ENCODE results near the gene CALM3. TPM values are rescaled to one million over a fixed set of nuclear protein-coding genes. Genes with fewer than 3 reads are reported as not detected.

CALM3 gene
- polyA plus RNA-seq, 1 of the 3 experiments (the other 2 are of a cell fraction), result 495 TPM

GRCh38 chr19:46621191-46622117 lies 20.3 kb downstream of the CALM3 start:
- TF ChIP-seq RAD21 (IDR thresholded peaks at IDR 0.05; ENCODE audit: low read length) (0 out of 2 replicates have a peak, but pooled peaks have one; percentile 7), CTCF (IDR thresholded peaks at IDR 0.05) (peak; percentile 27; the same call in 1 of the 2 replicates), FOXJ3 (CRISPR knock-in tag; IDR thresholded peaks at IDR 0.05) (peak; percentile 41; the same call in 1 of the 2 replicates), NFIC (IDR thresholded peaks at IDR 0.05; ENCODE audit: borderline replicate concordance) (no peak), TCF12 (IDR thresholded peaks at IDR 0.05) (no peak), MAX (IDR thresholded peaks at IDR 0.05; ENCODE audit: low read depth) (no peak), SMC3 (IDR thresholded peaks at IDR 0.05; ENCODE audit: low read depth, low read length) (no peak), JUND (IDR thresholded peaks at IDR 0.05) (no peak)
- WGBS (ENCODE audit: low lambda C conversion rate), result 72% methylated on average over 22 of the region's 32 CpGs
- Histone ChIP-seq H3K27me3 (ENCODE audit: insufficient read depth) (no peaks in the 10 kb centered on the region), H3K9me3 (no peaks in the 10 kb centered on the region), H3K9me2 (no peaks in the 10 kb centered on the region), H2AFZ (ENCODE audit: low read depth) (no peak overlapping the region), H3K36me3 (replicated peaks in 1 of 2; ENCODE audit: control insufficient read depth in 1 of 2, insufficient read depth in 2 of 2, low read length in 1 of 2) (no peaks in the 10 kb centered on the region), H3K27ac (ENCODE audit: low read depth in 2 of 2, low read length in 1 of 2) (peak overlapping the region in 1 of 2 experiments; percentile 97; a peak in 2 of 4 replicates), H3K9ac (no peak overlapping the region), H3K4me1 (ENCODE audit: control insufficient read depth in 1 of 2, insufficient read depth in 2 of 2, low read depth in 1 of 2, low read length in 1 of 2) (peaks cover 16 to 74% of the 10 kb centered on the region in 2 experiments), H3K79me2 (ENCODE audit: insufficient read depth) (no peaks in the 10 kb centered on the region), H3F3A (replicated peaks; ENCODE audit: insufficient read depth) (peaks cover 18% of the 10 kb centered on the region), H3K4me3 (ENCODE audit: low read depth in 2 of 2, low read length in 1 of 2) (peak overlapping the region in 1 of 2 experiments; percentile 52; a peak in 2 of 4 replicates), H3K4me2 (no peak overlapping the region), H4K20me1 (ENCODE audit: insufficient read depth) (no peaks in the 10 kb centered on the region)
- peak; percentile 57 for DNase-seq
- POLR2A ChIA-PET, result interaction anchor here (0.6 to 3.7 kb wide), 10 partner anchors 11 to 1098 kb away, joined by 3 to 100 read pairs (median 4); partner anchors contain the start of genes CALM3, DACT3 and GNG8
- CTCF ChIA-PET, result interaction anchor here (0.6 to 23.7 kb wide), 9 partner anchors 10 to 93 kb away, joined by 3 to 471 read pairs (median 4); partner anchors contain the start of genes CALM3 and DACT3

- peaks cover 14% of the 10 kb centered on the region for H3F3A ChIP-seq (replicated peaks; ENCODE audit: insufficient read depth)
- DNase-seq, result peak; percentile 57
- no peaks in the 10 kb centered on the region for H3K27me3 ChIP-seq (ENCODE audit: insufficient read depth)
- WGBS (ENCODE audit: low lambda C conversion rate), result 63% methylated on average over 7 of the region's 7 CpGs
- no peaks in the 10 kb centered on the region for H3K9me2 ChIP-seq
- H3K9ac ChIP-seq, result no peak overlapping the region
- no peaks in the 10 kb centered on the region for H3K36me3 ChIP-seq (replicated peaks in 1 of 2; ENCODE audit: control insufficient read depth in 1 of 2, insufficient read depth in 2 of 2, low read length in 1 of 2)
- peak overlapping the region in 1 of 2 experiments; percentile 97; a peak in 2 of 4 replicates for H3K27ac ChIP-seq (ENCODE audit: low read depth in 2 of 2, low read length in 1 of 2)
- ChIA-PET CTCF (interaction anchor here (0.6 to 23.7 kb wide), 6 partner anchors 11 to 92 kb away, joined by 3 to 471 read pairs (median 6); partner anchors contain the start of genes CALM3 and DACT3), POLR2A (interaction anchor here (0.7 to 3.7 kb wide), 3 partner anchors 11 to 37 kb away, joined by 3 to 100 read pairs (median 3); partner anchors contain the start of gene GNG8)
- no peaks in the 10 kb centered on the region for H4K20me1 ChIP-seq (ENCODE audit: insufficient read depth)
- H3K4me2 ChIP-seq, result no peak overlapping the region
- no peak for TF ChIP-seq USF1 (IDR thresholded peaks at IDR 0.05; ENCODE audit: borderline replicate concordance, low read depth)
- TF ChIP-seq JUND (IDR thresholded peaks at IDR 0.05), result no peak
- TF ChIP-seq TEAD4 (IDR thresholded peaks at IDR 0.05; ENCODE audit: borderline replicate concordance, insufficient read depth), result no peak
- no peak for TF ChIP-seq FOSL2 (IDR thresholded peaks at IDR 0.05; ENCODE audit: borderline replicate concordance, low read depth)
- no peak for TF ChIP-seq RFX5 (IDR thresholded peaks at IDR 0.05; ENCODE audit: low read length)
- no peak for TF ChIP-seq NFIC (IDR thresholded peaks at IDR 0.05; ENCODE audit: borderline replicate concordance)
- TF ChIP-seq YY1 (IDR thresholded peaks at IDR 0.05; ENCODE audit: low read depth), result no peak
- TF ChIP-seq FOXM1 (IDR thresholded peaks at IDR 0.05; ENCODE audit: low read depth), result no peak
- no peak for TF ChIP-seq RAD21 (IDR thresholded peaks at IDR 0.05; ENCODE audit: low read length)
- TF ChIP-seq MXI1 (IDR thresholded peaks at IDR 0.05; ENCODE audit: low read depth, low read length), result no peak
- no peaks in the 10 kb centered on the region for H3K9me3 ChIP-seq
- H2AFZ ChIP-seq (ENCODE audit: low read depth), result no peak overlapping the region
- no peaks in the 10 kb centered on the region for H3K79me2 ChIP-seq (ENCODE audit: insufficient read depth)
- H3K4me3 ChIP-seq (ENCODE audit: low read depth in 2 of 2, low read length in 1 of 2), result peak overlapping the region in 1 of 2 experiments; percentile 52; a peak in 2 of 4 replicates
- H3K4me1 ChIP-seq (ENCODE audit: control insufficient read depth in 1 of 2, insufficient read depth in 2 of 2, low read depth in 1 of 2, low read length in 1 of 2), result peaks cover 16 to 71% of the 10 kb centered on the region in 2 experiments
These were observed 21.0 kb downstream of the CALM3 start for GRCh38 chr19:46622118-46622446.
